ENCODE results near the gene MIOX. TPM values are rescaled to one million over a fixed set of nuclear protein-coding genes. Genes with fewer than 3 reads are reported as not detected.

The MIOX gene
- total and polyA plus RNA-seq, 2 of the 13 experiments (the other 11 are each of a cell fraction or from before 2014, with no cell fraction given) = 1.5 to 2.9 TPM

GRCh38 chr22:50497093-50497492 is 10.4 kb downstream of the MIOX start (continued):
- TF ChIP-seq TRIM22 (IDR thresholded peaks at IDR 0.05) = no peak
- TF ChIP-seq SIN3A (IDR thresholded peaks at IDR 0.05; ENCODE audit: borderline replicate concordance, low read depth, low read length) = no peak
- TF ChIP-seq FOXA3 (CRISPR knock-in tag; IDR thresholded peaks at IDR 0.05) = no peak
- TF ChIP-seq SNRNP70 (IDR thresholded peaks at IDR 0.05; ENCODE audit: low read depth, low read length) = no peak
- TF ChIP-seq ARID5B (CRISPR knock-in tag; IDR thresholded peaks at IDR 0.05) = no peak
- no peak for TF ChIP-seq ZNF512B (CRISPR knock-in tag; IDR thresholded peaks at IDR 0.05; ENCODE audit: borderline replicate concordance)
